A204.1 (cell line): Measurements from ENCODE around the gene IFT22.
"Not testable (repeated sequence)": the region's sequence is repeated elsewhere in the genome, so short reads cannot be mapped to it uniquely, and the experiment has no call there.

Experiments
- FAIRE-seq: peaks from 2 replicates; lab custom pipeline; 2012; peaks lifted over from hg19 to GRCh38; lab: Jason Lieb, UNC

The IFT22 gene

GRCh38 chr7:101308245-101309085 lies 13.1 kb downstream of the IFT22 start:
- FAIRE-seq: peak; percentile 34

- no peak for FAIRE-seq
Observed at GRCh38 chr7:101306307-101306706, 15.3 kb downstream of the IFT22 start.

- no peak for FAIRE-seq
Observed at GRCh38 chr7:101303102-101303701, 18.4 kb downstream of the IFT22 start.

- FAIRE-seq: no peak
Observed at GRCh38 chr7:101302641-101303101, 18.9 kb downstream of the IFT22 start.

- no peak for FAIRE-seq
Observed at GRCh38 chr7:101300465-101301376, 20.9 kb downstream of the IFT22 start.

GRCh38 chr7:101299511-101300464 lies 21.8 kb downstream of the IFT22 start:
- FAIRE-seq: no peak

- FAIRE-seq: no peak
Observed at GRCh38 chr7:101294832-101295121, 26.8 kb downstream of the IFT22 start.

- no peak for FAIRE-seq
Observed at GRCh38 chr7:101294039-101294831, 27.4 kb downstream of the IFT22 start.

GRCh38 chr7:101293069-101294021 lies 28.3 kb downstream of the IFT22 start:
- FAIRE-seq: not testable (repeated sequence)

GRCh38 chr7:101292566-101292965 lies 29.0 kb downstream of the IFT22 start:
- FAIRE-seq: not testable (repeated sequence)

GRCh38 chr7:101290186-101291037 lies 31.2 kb downstream of the IFT22 start:
- FAIRE-seq: peak; percentile 76

GRCh38 chr7:101289687-101290086 lies 31.9 kb downstream of the IFT22 start:
- not testable (repeated sequence) for FAIRE-seq

GRCh38 chr7:101288439-101288838 lies 33.2 kb downstream of the IFT22 start:
- FAIRE-seq: no peak

GRCh38 chr7:101287032-101287431 lies 34.6 kb downstream of the IFT22 start:
- no peak for FAIRE-seq

GRCh38 chr7:101285880-101286279 lies 35.7 kb downstream of the IFT22 start:
- not testable (repeated sequence) for FAIRE-seq

GRCh38 chr7:101285171-101285570 lies 36.4 kb downstream of the IFT22 start:
- no peak for FAIRE-seq

- not testable (repeated sequence) for FAIRE-seq
Observed at GRCh38 chr7:101280912-101281311, 40.7 kb downstream of the IFT22 start.

- no peak for FAIRE-seq
Observed at GRCh38 chr7:101278461-101279292, 42.9 kb downstream of the IFT22 start.
